Esophagus muscularis mucosa (tissue), 4 donors: Measurements from ENCODE around the gene HERC4.

Experiments used
- CTCF ChIP-seq, 3 experiments: fragments of 200-600 bp in 2 of 3; fragments of 450-650 bp in 1 of 3; sonication (generic) in 2 of 3; IDR thresholded peaks; one replicate each; pipeline ENCODE4 v1.5.1; 2017 to 2019; ENCODE audit warnings: antibody characterized with exemption in 3 of 3, mild to moderate bottlenecking in 2 of 3, moderate library complexity in 1 of 3
- EP300 ChIP-seq: sonication (generic); formaldehyde crosslinking; IDR thresholded peaks from one replicate; pipeline ENCODE4 v1.6.1; 2017; ENCODE audit warnings: antibody characterized with exemption
- POLR2A ChIP-seq: fragments of 450-650 bp; IDR thresholded peaks from one replicate; pipeline ENCODE4 v1.6.1; 2017; ENCODE audit warnings: antibody characterized with exemption, moderate library complexity, mild to moderate bottlenecking, low read depth
- POLR2AphosphoS5 ChIP-seq, 2 donors: sonication (generic); formaldehyde crosslinking; IDR thresholded peaks; one replicate each; pipeline ENCODE4 v1.6.1; 2017; ENCODE audit warnings: antibody characterized with exemption in 2 of 2

GRCh38 chr10:68079434-68079833 lies 4.4 kb upstream of the HERC4 start:
- TF ChIP-seq POLR2AphosphoS5 (IDR thresholded peaks at IDR 0.05) (no peak), CTCF (IDR thresholded peaks at IDR 0.05) (no peak), POLR2A (no peak), EP300 (no peak)
